A549 treated with CpdA at 1 μM for 4 hours (cell line): Measurements from ENCODE around the gene DOCK3. TPM values are rescaled to one million over a fixed set of nuclear protein-coding genes. Genes with fewer than 3 reads are reported as not detected.

Experiments used
- total RNA-seq: library from RNA; stranded (reverse); fragments of 200-300 nt; extraction: Qiagen RNA extraction; gene quantifications from 5 replicates; pipeline ENCODE4 v1.2.3, GENCODE V29; 2022; ENCODE audit warnings: low read depth

Gene DOCK3
- total RNA-seq = 0.42 to 0.51 TPM (median 0.49 TPM) in 5 replicates

GRCh38 chr3:50674349-50675178, at the start of gene DOCK3:
TSS of gene DOCK3 (plus strand) at chr3:50674927. CDS start at chr3:50675264, 337 bp downstream.

GRCh38 chr3:51384726-51385473, 710.2 kb downstream of the DOCK3 start, which contains the start of gene MANF:
TSS of gene MANF (plus strand) at chr3:51385291. CDS start at chr3:51385343, 52 bp downstream.

GRCh38 chr3:51391075-51391565, 716.4 kb downstream of the DOCK3 start, which contains the start of gene RBM15B:
TSS of gene RBM15B (plus strand) at chr3:51391285. CDS start at chr3:51391400, 115 bp downstream.

Other genes starting within 250 kb of the DOCK3 start
- gene CACNA2D2, start 171.3 kb upstream of the DOCK3 start, total RNA-seq = 0.28 to 0.66 TPM (median 0.52 TPM) in 5 replicates
- 2.1 to 3.1 TPM (median 2.6 TPM) in 5 replicates for gene C3orf18, start 107.2 kb upstream of the DOCK3 start, total RNA-seq
- gene HEMK1, start 105.4 kb upstream of the DOCK3 start, total RNA-seq = 4.9 to 6.9 TPM (median 6.5 TPM) in 5 replicates
- 0.46 to 0.78 TPM (median 0.66 TPM) in 5 replicates for gene CISH, start 63.2 kb upstream of the DOCK3 start, total RNA-seq
- 21.9 to 27.4 TPM (median 24.5 TPM) in 5 replicates for gene MAPKAPK3, start 57.8 kb upstream of the DOCK3 start, total RNA-seq